DND-41 (cell line): ENCODE data around the gene CLINT1.

Source experiments
- ATAC-seq: fragments of 200-7000 bp; cut with Tn5 transposase; 3 replicates; pipeline ENCODE4 v1.9.1; 2021; ENCODE audit warnings: low read depth; ENCODE audit not compliant: insufficient read depth
- DNase-seq: peaks from one replicate; pipeline ENCODE4 v3.0.0-alpha.2; 2020
- H2AFZ ChIP-seq: 2 replicates; pipeline ENCODE4 v1.6.0; 2012; ENCODE audit warnings: low read depth, low read length
- H3K27ac ChIP-seq: 2 replicates; pipeline ENCODE4 v1.5.1; 2012; ENCODE audit warnings: low read length, inconsistent platforms
- H3K27me3 ChIP-seq: fragments of 200-600 bp; sonication (generic); 2 replicates; pipeline ENCODE4 v1.6.0; 2012; ENCODE audit warnings: low read length, mild to moderate bottlenecking, inconsistent platforms; ENCODE audit not compliant: insufficient read depth, poor library complexity
- H3K36me3 ChIP-seq: 2 replicates; pipeline ENCODE4 v1.5.1; 2012; ENCODE audit warnings: low read length, inconsistent platforms; ENCODE audit not compliant: insufficient read depth
- H3K4me1 ChIP-seq: 2 replicates; pipeline ENCODE4 v1.5.1; 2012; ENCODE audit warnings: mild to moderate bottlenecking, low read length; ENCODE audit not compliant: insufficient read depth
- H3K4me2 ChIP-seq: 2 replicates; pipeline ENCODE4 v1.6.0; 2012; ENCODE audit warnings: mild to moderate bottlenecking, moderate library complexity, low read length, inconsistent platforms; ENCODE audit not compliant: insufficient read depth
- H3K4me3 ChIP-seq, 2 experiments: fragments of 200-600 bp in 1 of 2; shearing (Covaris generic) in 1 of 2; 2 replicates each; pipeline ENCODE4 v1.5.1; 2012 to 2016; ENCODE audit warnings: inconsistent platforms in 2 of 2, low read length in 2 of 2, mild to moderate bottlenecking in 2 of 2, low read depth in 1 of 2, moderate library complexity in 1 of 2
- H3K79me2 ChIP-seq: 2 replicates; pipeline ENCODE4 v1.6.0; 2012; ENCODE audit warnings: low read length, inconsistent platforms; ENCODE audit not compliant: insufficient read depth
- H3K9ac ChIP-seq: 2 replicates; pipeline ENCODE4 v1.6.0; 2012; ENCODE audit warnings: low read depth, mild to moderate bottlenecking, inconsistent platforms, low read length, moderate library complexity
- H3K9me3 ChIP-seq: 2 replicates; pipeline ENCODE4 v1.5.1; 2012; ENCODE audit warnings: low read length, moderate library complexity, mild to moderate bottlenecking, inconsistent platforms; ENCODE audit not compliant: insufficient read depth, severe bottlenecking
- H4K20me1 ChIP-seq: 2 replicates; pipeline ENCODE4 v1.6.0; 2012; ENCODE audit warnings: low read length; ENCODE audit not compliant: insufficient read depth
- EZH2 ChIP-seq: IDR thresholded peaks from 3 replicates; pipeline ENCODE4 v1.6.1; 2012; ENCODE audit warnings: borderline replicate concordance, low read depth, mild to moderate bottlenecking, moderate library complexity, low read length, inconsistent platforms; ENCODE audit not compliant: severe bottlenecking
- TF ChIP-seq, protein P1 (sequence below): IDR thresholded peaks from 2 replicates; pipeline ENCODE4 v1.5.1; 2012; ENCODE audit warnings: borderline replicate concordance, low read length, moderate library complexity, mild to moderate bottlenecking; ENCODE audit not compliant: poor library complexity, severe bottlenecking; ENCODE audit errors: extremely low read depth

CLINT1 gene

GRCh38 chr5:157817387-157817702, 41.6 kb downstream of the CLINT1 start:
- no peak for DNase-seq
- no peak overlapping the region for H3K4me2 ChIP-seq
- peak overlapping the region; percentile 12; the same call in 1 of the 2 replicates for H3K27ac ChIP-seq
- peaks cover 7% of the 10 kb centered on the region; the same call in 1 of the 2 replicates for H3K4me1 ChIP-seq
- H3K9ac ChIP-seq: no peak overlapping the region
- ATAC-seq: no peak
- peaks cover 34% of the 10 kb centered on the region; the same call in 1 of the 2 replicates for H4K20me1 ChIP-seq
- H3K27me3 ChIP-seq: no peaks in the 10 kb centered on the region
- no peak for TF ChIP-seq EZH2
- TF ChIP-seq, protein P1, sequence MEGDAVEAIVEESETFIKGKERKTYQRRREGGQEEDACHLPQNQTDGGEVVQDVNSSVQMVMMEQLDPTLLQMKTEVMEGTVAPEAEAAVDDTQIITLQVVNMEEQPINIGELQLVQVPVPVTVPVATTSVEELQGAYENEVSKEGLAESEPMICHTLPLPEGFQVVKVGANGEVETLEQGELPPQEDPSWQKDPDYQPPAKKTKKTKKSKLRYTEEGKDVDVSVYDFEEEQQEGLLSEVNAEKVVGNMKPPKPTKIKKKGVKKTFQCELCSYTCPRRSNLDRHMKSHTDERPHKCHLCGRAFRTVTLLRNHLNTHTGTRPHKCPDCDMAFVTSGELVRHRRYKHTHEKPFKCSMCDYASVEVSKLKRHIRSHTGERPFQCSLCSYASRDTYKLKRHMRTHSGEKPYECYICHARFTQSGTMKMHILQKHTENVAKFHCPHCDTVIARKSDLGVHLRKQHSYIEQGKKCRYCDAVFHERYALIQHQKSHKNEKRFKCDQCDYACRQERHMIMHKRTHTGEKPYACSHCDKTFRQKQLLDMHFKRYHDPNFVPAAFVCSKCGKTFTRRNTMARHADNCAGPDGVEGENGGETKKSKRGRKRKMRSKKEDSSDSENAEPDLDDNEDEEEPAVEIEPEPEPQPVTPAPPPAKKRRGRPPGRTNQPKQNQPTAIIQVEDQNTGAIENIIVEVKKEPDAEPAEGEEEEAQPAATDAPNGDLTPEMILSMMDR: no peak
- H3K79me2 ChIP-seq: peaks cover 70% of the 10 kb centered on the region
- H3K9me3 ChIP-seq: no peaks in the 10 kb centered on the region
- no peak overlapping the region for H2AFZ ChIP-seq
- no peak overlapping the region for H3K4me3 ChIP-seq
- peaks cover 51% of the 10 kb centered on the region for H3K36me3 ChIP-seq

DNA sequence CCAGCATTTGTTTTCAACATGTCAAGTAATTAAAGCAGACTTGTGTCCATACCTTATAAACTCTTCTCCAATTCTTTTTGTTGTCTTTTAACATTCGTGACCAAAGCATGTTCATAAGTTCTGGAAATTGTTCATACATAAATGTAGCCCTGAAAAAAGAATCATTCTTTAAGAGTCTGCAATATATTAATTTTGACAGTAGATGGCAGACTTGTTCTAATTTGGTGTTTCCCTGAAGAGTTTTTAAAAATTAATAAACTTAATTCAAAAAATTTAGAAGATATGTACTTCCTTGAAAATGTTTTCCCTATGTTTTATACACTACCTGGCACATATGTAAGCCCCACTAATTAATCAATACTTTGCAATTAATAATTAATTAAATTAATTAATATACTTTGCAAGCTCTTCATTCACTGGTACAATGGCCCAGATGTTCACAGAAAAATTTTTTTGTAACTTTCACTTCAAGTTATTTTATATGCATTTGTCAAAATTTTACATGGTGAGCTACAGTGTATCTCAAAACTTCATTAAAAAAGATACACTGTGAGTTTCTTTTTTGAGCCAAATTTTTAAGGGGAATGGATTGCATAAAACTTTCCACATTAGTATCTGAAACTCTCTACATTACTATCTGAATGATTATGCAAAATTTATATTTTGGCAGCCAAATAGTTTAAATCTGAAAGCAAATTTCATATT, 42.1 kb downstream of the CLINT1 start:
- no peak overlapping the region for H3K4me2 ChIP-seq

GRCh38 chr5:157812086-157812485, 46.9 kb downstream of the CLINT1 start:
- H2AFZ ChIP-seq: no peak overlapping the region
- H3K4me3 ChIP-seq: no peak overlapping the region
- peaks cover 91% of the 10 kb centered on the region for H3K36me3 ChIP-seq
- H3K4me1 ChIP-seq: no peaks in the 10 kb centered on the region
- H3K27me3 ChIP-seq: no peaks in the 10 kb centered on the region
- peaks cover 20% of the 10 kb centered on the region for H3K79me2 ChIP-seq
- no peak overlapping the region for H3K9ac ChIP-seq
- H3K9me3 ChIP-seq: no peaks in the 10 kb centered on the region
- 0 out of 2 replicates have a peak, but pooled peaks cover 3% of the 10 kb centered on the region for H4K20me1 ChIP-seq
- DNase-seq (no peak), ATAC-seq (no peak)
- no peak overlapping the region for H3K27ac ChIP-seq
- TF ChIP-seq, protein P1: no peak
- no peak for TF ChIP-seq EZH2
- no peak overlapping the region for H3K4me2 ChIP-seq

More for the DNA sequence above, 42.1 kb downstream of the CLINT1 start:
- H3K9me3 ChIP-seq: no peaks in the 10 kb centered on the region
- TF ChIP-seq, protein P1: peak; percentile 74
- TF ChIP-seq EZH2: no peak
- peaks cover 65% of the 10 kb centered on the region for H3K79me2 ChIP-seq
- H3K27ac ChIP-seq: no peak overlapping the region
- peaks cover 34% of the 10 kb centered on the region; the same call in 1 of the 2 replicates for H4K20me1 ChIP-seq
- H3K27me3 ChIP-seq: no peaks in the 10 kb centered on the region
- DNase-seq (no peak), ATAC-seq (no peak)
- no peak overlapping the region for H2AFZ ChIP-seq
- peaks cover 3% of the 10 kb centered on the region; the same call in 1 of the 2 replicates for H3K4me1 ChIP-seq
- H3K9ac ChIP-seq: no peak overlapping the region
- H3K4me3 ChIP-seq: no peak overlapping the region
- H3K36me3 ChIP-seq: peaks cover 56% of the 10 kb centered on the region
